AG04450 (cell line): ENCODE measurements around the gene TMTC1. TPM values are rescaled to one million over a fixed set of nuclear protein-coding genes. Genes with fewer than 3 reads are reported as not detected.

Source experiments
- CTCF ChIA-PET: fragments of 300-600, 350-600 bp; formaldehyde crosslinking; extraction: SDS; loops from one replicate; lab custom pipeline; 2022; ENCODE audit warnings: antibody characterized with exemption, inconsistent platforms; lab: Charles Lee
- POLR2A ChIA-PET: fragments of 350-600 bp; formaldehyde crosslinking; extraction: SDS; loops from one replicate; lab custom pipeline; 2021; ENCODE audit warnings: antibody characterized with exemption, inconsistent platforms; lab: Yijun Ruan, JAX
- DNase-seq: peaks from one replicate; pipeline ENCODE4 v3.0.0-alpha.2; 2011; ENCODE audit warnings: low read depth, low spot score
- H3K27ac ChIP-seq: one replicate; pipeline ENCODE4 v1.5.1; 2012; ENCODE audit warnings: low read depth, low read length, control low read depth
- H3K27me3 ChIP-seq: one replicate; pipeline ENCODE4 v1.6.0; 2012; ENCODE audit warnings: low read length; ENCODE audit not compliant: control insufficient read depth, insufficient read depth
- H3K4me3 ChIP-seq: 2 replicates; pipeline ENCODE4 v1.5.1; 2011; ENCODE audit warnings: mild to moderate bottlenecking, low read depth, low read length, control low read depth
- H3K9me3 ChIP-seq: 2 replicates; pipeline ENCODE4 v1.5.1; 2012; ENCODE audit warnings: low read length; ENCODE audit not compliant: control insufficient read depth, insufficient read depth
- CTCF ChIP-seq: IDR thresholded peaks from 2 replicates; pipeline ENCODE4 v1.5.1; 2011; ENCODE audit warnings: low read depth, low read length, control low read depth, inconsistent platforms
- polyA plus RNA-seq: library from polyadenylated mRNA; depleted of rRNA; stranded (reverse); fragments of >200 nt; gene quantifications from 2 replicates; pipeline ENCODE4 v1.2.3, GENCODE V29; 2011

TMTC1 gene
- polyA plus RNA-seq, 1 experiment, result 66.8 TPM

DNA sequence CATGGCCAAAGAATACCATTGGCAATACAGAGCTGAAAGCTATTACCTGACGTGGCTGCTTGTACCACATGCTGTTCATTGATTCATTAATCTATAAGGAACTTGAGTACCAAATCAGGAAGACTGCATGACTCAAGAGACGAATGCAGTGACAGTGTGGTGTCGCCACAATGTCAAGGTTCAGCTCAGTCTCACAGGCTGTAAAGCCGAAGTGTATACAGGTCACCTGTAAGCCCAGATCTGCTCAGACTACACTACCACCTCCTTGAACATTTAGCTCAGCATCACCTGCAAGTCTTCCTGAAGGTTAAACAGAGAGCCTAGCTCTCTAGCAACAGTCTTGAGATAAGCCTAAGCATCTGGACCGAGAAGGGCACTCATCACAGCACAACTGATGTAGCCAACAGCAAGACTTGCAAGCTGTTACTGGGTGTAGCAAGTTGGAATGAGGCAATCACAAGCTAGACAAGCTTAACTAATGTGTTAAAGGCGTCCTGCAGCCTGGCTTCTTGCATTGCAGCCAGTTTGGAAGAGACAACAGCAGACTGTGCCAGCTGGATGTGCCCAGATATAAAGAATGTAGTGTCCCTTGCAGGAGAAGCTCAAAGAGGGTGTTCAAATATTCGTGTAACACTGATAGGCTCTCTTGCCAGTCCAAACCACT lies 21.0 kb downstream of the TMTC1 start:
- CTCF ChIA-PET, result interaction anchor here (0.9 kb wide), 1 partner anchor 61 kb away, joined by 4 read pairs; no protein-coding TSS in a partner anchor

DNA sequence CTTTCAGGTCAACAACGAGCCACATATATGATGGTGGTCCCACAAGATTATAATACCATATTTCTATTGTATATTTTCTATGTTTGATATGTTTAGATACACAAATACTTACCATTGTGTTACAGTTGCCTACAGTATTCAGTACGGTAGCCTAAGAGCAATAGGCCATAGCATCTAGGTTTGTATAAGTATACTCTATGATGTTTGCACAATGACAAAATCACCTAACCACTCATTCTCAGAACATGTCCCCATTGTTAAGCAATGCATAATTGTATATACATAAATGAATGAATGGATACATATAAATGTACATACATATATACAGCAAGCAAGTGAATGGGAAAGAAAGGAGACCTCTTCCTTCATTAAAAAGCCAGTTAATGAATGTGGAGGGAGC lies 23.8 kb downstream of the TMTC1 start:
- POLR2A ChIA-PET, result no interaction called here
- TF ChIP-seq CTCF, result no peak
- no peak for DNase-seq
- Histone ChIP-seq H3K27ac (no peak overlapping the region), H3K27me3 (no peaks in the 10 kb centered on the region), H3K4me3 (no peak overlapping the region), H3K9me3 (no peaks in the 10 kb centered on the region)
- CTCF ChIA-PET, result interaction anchor here (1.0 kb wide), 1 partner anchor 8 kb away, joined by 3 read pairs; no protein-coding TSS in a partner anchor

More for the DNA sequence above, 21.0 kb downstream of the TMTC1 start:
- no peak for TF ChIP-seq CTCF
- Histone ChIP-seq H3K27me3 (no peaks in the 10 kb centered on the region), H3K4me3 (no peak overlapping the region), H3K27ac (no peak overlapping the region), H3K9me3 (no peaks in the 10 kb centered on the region)
- POLR2A ChIA-PET, result no interaction called here
- DNase-seq, result no peak

DNA sequence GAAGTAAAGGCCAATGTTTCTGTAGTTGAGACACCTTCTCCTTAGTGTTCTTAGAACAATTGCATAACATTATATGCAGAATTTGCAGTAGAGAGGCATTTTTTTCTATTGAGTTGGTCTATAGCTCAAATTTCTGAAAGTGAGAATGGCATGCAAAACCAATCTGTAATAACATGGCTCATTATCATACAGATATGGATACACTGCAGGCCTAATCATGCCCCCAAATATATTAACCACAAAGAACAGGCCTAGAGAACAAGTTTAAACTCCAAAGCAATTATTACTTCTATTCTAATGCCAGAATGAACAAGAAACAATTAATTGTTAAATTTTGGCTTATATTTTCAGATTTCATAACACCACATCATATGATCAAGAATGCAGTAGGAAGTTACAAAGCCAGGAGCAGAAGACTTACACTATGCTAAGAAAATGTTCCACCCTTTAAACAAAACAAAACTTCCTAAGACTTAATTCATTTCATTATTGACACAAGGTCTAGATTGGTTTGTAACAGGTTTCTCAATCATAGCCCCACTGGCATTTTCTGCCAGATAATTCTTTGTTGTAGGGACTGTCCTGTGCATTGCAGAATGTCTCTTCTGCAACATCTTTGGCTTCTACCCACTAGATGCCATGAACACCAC lies 26.9 kb downstream of the TMTC1 start:
- DNase-seq, result no peak
- ChIA-PET CTCF (no interaction called here), POLR2A (interaction anchor here (0.6 kb wide), 1 partner anchor 205 kb away, joined by 4 read pairs; no protein-coding TSS in a partner anchor)
- TF ChIP-seq CTCF, result no peak
- H3K4me3 ChIP-seq, result no peak overlapping the region
- H3K27me3 ChIP-seq, result no peaks in the 10 kb centered on the region
- no peaks in the 10 kb centered on the region for H3K9me3 ChIP-seq
- H3K27ac ChIP-seq, result no peak overlapping the region

GRCh38 chr12:29754235-29755189 lies 29.2 kb downstream of the TMTC1 start:
- H3K27ac ChIP-seq, result no peak overlapping the region
- POLR2A ChIA-PET, result no interaction called here
- no peak for DNase-seq

More at GRCh38 chr12:29754235-29755189, 29.2 kb downstream of the TMTC1 start:
- TF ChIP-seq CTCF, result no peak
- Histone ChIP-seq H3K9me3 (no peaks in the 10 kb centered on the region), H3K4me3 (no peak overlapping the region), H3K27me3 (no peaks in the 10 kb centered on the region)
- CTCF ChIA-PET, result interaction anchor here (0.6 kb wide), 1 partner anchor 456 kb away, joined by 3 read pairs; no protein-coding TSS in a partner anchor
